WERI-Rb-1 (cell line): ENCODE results near the gene ZNF576.
"Not testable (repeated sequence)": the region's sequence is repeated elsewhere in the genome, so short reads cannot be mapped to it uniquely, and the experiment has no call there.

Source experiments
- DNase-seq: peaks from one replicate; pipeline ENCODE4 v3.0.0-alpha.2; 2020
- H3K27ac ChIP-seq: fragments of 250-450 bp; sonication (Bioruptor Pico); 2 replicates; pipeline ENCODE4 v1.5.1; 2020; ENCODE audit warnings: mild to moderate bottlenecking, moderate library complexity
- H3K27me3 ChIP-seq: fragments of 250-450 bp; sonication (Bioruptor Pico); 2 replicates; pipeline ENCODE4 v1.5.1; 2021; ENCODE audit warnings: mild to moderate bottlenecking, low read depth, moderate library complexity; ENCODE audit not compliant: insufficient read depth, severe bottlenecking
- H3K36me3 ChIP-seq: fragments of 250-450 bp; sonication (Bioruptor Pico); 2 replicates; pipeline ENCODE4 v1.5.1; 2020; ENCODE audit warnings: mild to moderate bottlenecking, moderate library complexity
- H3K4me3 ChIP-seq: 2 replicates; pipeline ENCODE4 v1.5.1; 2011; ENCODE audit warnings: low read depth, mild to moderate bottlenecking, control low read depth, low read length
- H3K9me3 ChIP-seq: fragments of 250-450 bp; sonication (Bioruptor Pico); 2 replicates; pipeline ENCODE4 v1.5.1; 2021; ENCODE audit warnings: mild to moderate bottlenecking, moderate library complexity; ENCODE audit not compliant: severe bottlenecking
- CTCF ChIP-seq: IDR thresholded peaks from 2 replicates; pipeline ENCODE4 v1.5.1; 2011; ENCODE audit warnings: low read depth, mild to moderate bottlenecking, control low read depth, inconsistent platforms, low read length

The ZNF576 gene

GRCh38 chr19:43595999-43596841 lies at the start of gene ZNF576, which contains the start of gene IRGQ:
Gene ZNF576, plus strand, starts transcription at chr19:43596595. Its CDS starts 514 bp downstream, at chr19:43597109.
Gene IRGQ, minus strand, starts transcription at chr19:43596134. Its CDS starts 796 bp downstream, at chr19:43595338.
- H3K9me3 ChIP-seq = no peaks in the 10 kb centered on the region
- H3K4me3 ChIP-seq = peak within 1 kb of the TSS; percentile 79
- H3K36me3 ChIP-seq = peaks cover 58% of the 10 kb centered on the region
- peak within 1 kb of the TSS; percentile 99 for H3K27ac ChIP-seq
- peak; percentile 99 for DNase-seq
- 0 out of 2 replicates have a peak, but pooled peaks have one; percentile 3 for TF ChIP-seq CTCF
- H3K27me3 ChIP-seq = no peaks in the 10 kb centered on the region

GRCh38 chr19:43547926-43548325 lies 48.5 kb upstream of the ZNF576 start:
- peaks cover 57% of the 10 kb centered on the region for H3K36me3 ChIP-seq
- not testable (repeated sequence) for DNase-seq

GRCh38 chr19:43548706-43549105 lies 47.7 kb upstream of the ZNF576 start:
- no peak for TF ChIP-seq CTCF
- no peak overlapping the region for H3K4me3 ChIP-seq

More at GRCh38 chr19:43547926-43548325, 48.5 kb upstream of the ZNF576 start:
- not testable (repeated sequence) for H3K4me3 ChIP-seq, H3K27ac ChIP-seq, H3K27me3 ChIP-seq, H3K9me3 ChIP-seq

GRCh38 chr19:43551399-43552197 lies 44.8 kb upstream of the ZNF576 start:
- Histone ChIP-seq H3K4me3 (no peak overlapping the region), H3K36me3 (peaks cover 66% of the 10 kb centered on the region), H3K9me3 (no peaks in the 10 kb centered on the region), H3K27me3 (no peaks in the 10 kb centered on the region), H3K27ac (no peak overlapping the region)
- no peak for TF ChIP-seq CTCF
- DNase-seq = no peak

More at GRCh38 chr19:43548706-43549105, 47.7 kb upstream of the ZNF576 start:
- peaks cover 57% of the 10 kb centered on the region for H3K36me3 ChIP-seq
- no peaks in the 10 kb centered on the region for H3K9me3 ChIP-seq
- DNase-seq = no peak
- no peaks in the 10 kb centered on the region for H3K27me3 ChIP-seq
- no peak overlapping the region for H3K27ac ChIP-seq

GRCh38 chr19:43552198-43552450 lies 44.3 kb upstream of the ZNF576 start:
- Histone ChIP-seq H3K27ac (no peak overlapping the region), H3K4me3 (no peak overlapping the region), H3K36me3 (peaks cover 67% of the 10 kb centered on the region), H3K27me3 (no peaks in the 10 kb centered on the region), H3K9me3 (no peaks in the 10 kb centered on the region)
- DNase-seq = no peak
- TF ChIP-seq CTCF = no peak

GRCh38 chr19:43552616-43553015 lies 43.8 kb upstream of the ZNF576 start:
- Histone ChIP-seq H3K9me3 (no peaks in the 10 kb centered on the region), H3K4me3 (no peak overlapping the region), H3K27me3 (no peaks in the 10 kb centered on the region), H3K36me3 (peaks cover 67% of the 10 kb centered on the region), H3K27ac (peak overlapping the region; percentile 70)
- no peak for TF ChIP-seq CTCF
- peak; percentile 20 for DNase-seq
